ENCODE data around the gene PIK3R5. TPM values are rescaled to one million over a fixed set of nuclear protein-coding genes. Genes with fewer than 3 reads are reported as not detected.
A peak's percentile ranks its signal among the peaks of the same experiment; 100 is the strongest.
"Not testable (repeated sequence)": the region's sequence is repeated elsewhere in the genome, so short reads cannot be mapped to it uniquely, and the experiment has no call there.

PIK3R5 gene
- total RNA-seq, 1 donor from 2014 or later, result 46.8 TPM

DNA sequence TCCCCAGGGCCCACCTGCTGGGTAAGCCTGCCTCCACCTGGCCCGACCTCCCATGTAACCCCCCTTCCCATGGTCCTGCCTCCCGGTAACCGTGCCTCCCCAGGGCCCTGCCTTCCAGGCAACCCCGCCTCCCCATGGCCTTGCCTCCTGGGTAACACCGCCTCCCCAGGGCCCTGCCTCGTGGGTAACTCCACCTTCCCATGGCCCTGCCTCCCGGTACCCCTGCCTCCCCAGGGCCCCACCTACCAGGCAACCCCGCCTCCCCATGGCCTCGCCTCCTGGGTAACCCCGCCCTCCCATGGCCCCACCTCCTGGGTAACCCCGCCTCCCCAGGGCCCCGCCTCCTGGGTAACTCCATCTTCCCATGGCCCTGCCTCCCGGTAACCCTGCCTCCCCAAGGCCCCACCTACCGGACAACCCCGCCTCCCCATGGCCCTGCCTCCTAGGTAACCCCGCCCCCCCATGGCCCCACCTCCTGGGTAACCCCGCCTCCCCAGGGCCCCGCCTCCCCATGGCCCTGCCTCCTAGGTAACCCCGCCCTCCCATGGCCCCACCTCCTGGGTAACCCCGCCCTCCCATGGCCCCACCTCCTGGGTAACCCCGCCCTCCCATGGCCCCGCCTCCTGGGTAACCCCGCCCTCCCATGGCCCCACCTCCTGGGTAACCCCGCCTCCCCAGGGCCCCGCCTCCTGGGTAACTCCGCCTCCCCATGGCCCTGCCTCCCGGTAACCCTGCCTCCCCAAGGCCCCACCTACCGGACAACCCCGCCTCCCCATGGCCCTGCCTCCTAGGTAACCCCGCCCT lies 80.1 kb downstream of the PIK3R5 start:
- H3K4me3 Mint-ChIP-seq (ENCODE audit: low read depth); H3K27me3 Mint-ChIP-seq (ENCODE audit: low read depth); DNase-seq (ENCODE audit: low spot score); H3K9me3 Mint-ChIP-seq; H3K27ac Mint-ChIP-seq; intact Hi-C loops (cut with micrococcal nuclease); H3K4me1 Mint-ChIP-seq (ENCODE audit: low read depth): not testable (repeated sequence)
- peaks cover 67% of the 10 kb centered on the region for H3K36me3 Mint-ChIP-seq (ENCODE audit: low read depth)

DNA sequence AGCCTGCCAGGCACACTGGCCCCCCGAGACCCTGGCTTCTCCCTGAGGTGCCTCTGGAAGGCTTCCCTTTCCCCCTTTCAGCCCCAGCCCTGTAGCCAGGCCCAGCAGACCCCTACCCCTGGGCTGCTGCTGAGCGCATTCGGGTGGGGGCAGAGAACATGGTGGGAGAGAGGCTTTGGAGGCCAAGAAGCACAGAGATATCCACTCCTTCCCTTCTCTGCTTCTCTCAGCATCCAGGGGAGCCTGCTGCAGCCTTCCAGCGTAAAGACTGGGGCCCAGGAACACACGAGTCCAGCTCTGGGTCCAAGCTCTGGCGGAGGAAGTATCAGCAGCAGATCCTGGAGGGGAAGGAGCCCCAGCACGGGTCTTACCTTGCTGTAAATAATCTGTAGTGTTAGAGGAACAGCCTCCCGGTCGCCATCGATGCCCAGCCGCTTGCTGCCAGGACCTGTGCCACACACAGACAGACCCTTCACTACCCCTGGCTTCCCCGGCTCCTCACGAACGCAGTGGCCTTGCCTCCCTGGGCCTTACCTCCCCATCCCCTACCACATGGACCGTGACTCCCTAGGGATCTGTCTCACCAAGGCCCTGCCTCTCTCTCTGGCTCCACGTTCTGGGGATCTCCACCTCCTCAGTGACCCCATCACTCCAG lies 81.0 kb downstream of the PIK3R5 start:
- intact Hi-C loops (cut with micrococcal nuclease), result no loop called here
- Mint-ChIP-seq H3K27me3 (ENCODE audit: low read depth) (no peaks in the 10 kb centered on the region), H3K4me3 (ENCODE audit: low read depth) (no peak overlapping the region), H3K36me3 (ENCODE audit: low read depth) (peaks cover 64% of the 10 kb centered on the region), H3K27ac (no peak overlapping the region), H3K4me1 (ENCODE audit: low read depth) (peaks cover 2% of the 10 kb centered on the region), H3K9me3 (no peaks in the 10 kb centered on the region)
- DNase-seq (ENCODE audit: low spot score), result no peak

DNA sequence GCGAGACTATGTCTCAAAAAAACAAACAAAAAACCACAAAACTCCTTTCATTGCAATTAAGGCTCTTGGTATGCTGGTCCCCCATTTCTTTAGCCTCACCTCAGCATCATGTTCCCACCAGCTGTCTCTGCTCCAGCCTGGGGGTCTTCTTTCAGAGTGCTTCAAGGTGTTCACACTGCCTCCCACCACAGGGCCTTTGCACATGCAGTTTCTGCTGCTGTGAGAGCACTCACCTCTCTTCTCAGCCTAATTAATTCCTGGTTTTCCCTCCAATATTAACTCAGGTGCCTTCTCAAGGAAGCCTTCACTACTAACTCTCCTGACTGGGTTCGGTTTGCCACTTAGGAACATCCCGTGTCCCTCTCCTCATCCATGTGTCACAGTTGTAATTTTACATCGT lies 82.2 kb downstream of the PIK3R5 start:
- H3K4me1 Mint-ChIP-seq (ENCODE audit: low read depth), result peaks cover 2% of the 10 kb centered on the region
- intact Hi-C loops (cut with micrococcal nuclease), result no loop called here
- no peaks in the 10 kb centered on the region for H3K9me3 Mint-ChIP-seq
- peaks cover 57% of the 10 kb centered on the region for H3K36me3 Mint-ChIP-seq (ENCODE audit: low read depth)
- no peak for DNase-seq (ENCODE audit: low spot score)
- H3K27ac Mint-ChIP-seq, result no peak overlapping the region
- no peak overlapping the region for H3K4me3 Mint-ChIP-seq (ENCODE audit: low read depth)
- H3K27me3 Mint-ChIP-seq (ENCODE audit: low read depth), result no peaks in the 10 kb centered on the region

DNA sequence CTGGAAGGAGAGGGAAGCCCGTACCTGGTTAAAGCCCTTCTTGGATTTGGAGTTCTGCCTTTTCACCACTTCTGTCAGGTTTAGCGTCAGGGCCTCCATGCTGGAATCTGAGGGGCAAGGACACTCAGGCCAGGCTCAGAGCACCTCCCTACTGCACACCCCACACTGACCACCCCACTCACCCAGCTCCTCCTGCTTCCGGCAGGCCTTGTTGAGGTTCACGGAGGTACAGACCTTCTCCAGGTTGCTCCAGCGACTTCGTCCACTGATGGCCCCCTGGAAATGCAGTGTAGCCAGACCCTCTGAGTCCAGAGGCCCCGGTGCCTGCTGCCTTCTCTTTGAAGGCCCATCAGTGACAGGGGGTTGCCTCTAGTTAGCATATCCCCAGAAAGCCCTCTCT lies 83.9 kb downstream of the PIK3R5 start:
- Mint-ChIP-seq H3K4me1 (ENCODE audit: low read depth) (peaks cover 2% of the 10 kb centered on the region), H3K36me3 (ENCODE audit: low read depth) (peaks cover 59% of the 10 kb centered on the region), H3K4me3 (ENCODE audit: low read depth) (no peak overlapping the region), H3K9me3 (no peaks in the 10 kb centered on the region), H3K27ac (no peak overlapping the region), H3K27me3 (ENCODE audit: low read depth) (no peaks in the 10 kb centered on the region)
- intact Hi-C loops (cut with micrococcal nuclease), result no loop called here
- no peak for DNase-seq (ENCODE audit: low spot score)

DNA sequence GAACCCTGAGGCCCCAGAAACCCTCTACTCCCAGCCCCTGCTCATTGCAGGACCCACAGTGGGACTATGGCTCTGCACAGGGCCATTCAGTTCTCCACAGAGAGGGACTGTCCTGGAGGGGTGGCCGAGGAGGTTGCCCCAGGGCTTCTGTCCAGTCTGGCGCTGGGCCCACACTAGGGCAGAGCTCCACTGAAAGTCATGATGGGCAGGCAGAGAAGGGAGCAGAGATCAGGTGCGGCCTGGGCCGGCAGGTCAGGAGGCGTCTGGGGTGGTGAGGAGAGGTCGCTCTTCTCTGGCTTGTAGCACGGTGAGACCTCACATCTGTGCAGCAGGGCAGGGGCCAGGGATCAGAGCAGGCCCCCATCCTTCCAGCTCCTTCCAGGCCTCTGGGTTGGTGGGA lies 85.0 kb downstream of the PIK3R5 start:
- DNase-seq (ENCODE audit: low spot score), result no peak
- Mint-ChIP-seq H3K27ac (no peak overlapping the region), H3K27me3 (ENCODE audit: low read depth) (no peaks in the 10 kb centered on the region), H3K4me1 (ENCODE audit: low read depth) (peaks cover 2% of the 10 kb centered on the region), H3K36me3 (ENCODE audit: low read depth) (peaks cover 50% of the 10 kb centered on the region), H3K9me3 (no peaks in the 10 kb centered on the region), H3K4me3 (ENCODE audit: low read depth) (no peak overlapping the region)
- intact Hi-C loops (cut with micrococcal nuclease), result no loop called here

DNA sequence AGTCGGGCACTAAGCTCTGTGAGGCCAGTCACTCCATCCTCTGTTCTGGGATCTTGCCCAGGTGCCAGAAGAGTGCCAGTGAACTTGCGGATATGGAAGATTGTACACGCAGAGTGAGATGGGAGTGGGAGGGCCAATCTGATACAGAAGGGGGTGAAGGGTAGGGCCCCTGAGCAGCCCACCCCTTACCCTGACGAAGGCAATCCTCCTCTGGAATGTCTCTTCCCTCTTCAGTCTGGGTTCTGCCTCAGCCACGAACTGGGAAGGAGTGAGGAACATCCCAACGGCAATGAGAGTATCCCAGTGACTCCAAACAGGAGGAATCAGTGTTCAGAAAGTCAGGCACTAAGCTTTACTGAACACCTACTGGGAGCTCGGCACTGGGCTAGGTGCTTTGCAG lies 86.1 kb downstream of the PIK3R5 start:
- H3K27me3 Mint-ChIP-seq (ENCODE audit: low read depth), result no peaks in the 10 kb centered on the region
- H3K4me1 Mint-ChIP-seq (ENCODE audit: low read depth), result peaks cover 2% of the 10 kb centered on the region
- intact Hi-C loops (cut with micrococcal nuclease), result no loop called here
- DNase-seq (ENCODE audit: low spot score), result no peak
- no peaks in the 10 kb centered on the region for H3K9me3 Mint-ChIP-seq
- peaks cover 47% of the 10 kb centered on the region for H3K36me3 Mint-ChIP-seq (ENCODE audit: low read depth)
- no peak overlapping the region for H3K4me3 Mint-ChIP-seq (ENCODE audit: low read depth)
- no peak overlapping the region for H3K27ac Mint-ChIP-seq

DNA sequence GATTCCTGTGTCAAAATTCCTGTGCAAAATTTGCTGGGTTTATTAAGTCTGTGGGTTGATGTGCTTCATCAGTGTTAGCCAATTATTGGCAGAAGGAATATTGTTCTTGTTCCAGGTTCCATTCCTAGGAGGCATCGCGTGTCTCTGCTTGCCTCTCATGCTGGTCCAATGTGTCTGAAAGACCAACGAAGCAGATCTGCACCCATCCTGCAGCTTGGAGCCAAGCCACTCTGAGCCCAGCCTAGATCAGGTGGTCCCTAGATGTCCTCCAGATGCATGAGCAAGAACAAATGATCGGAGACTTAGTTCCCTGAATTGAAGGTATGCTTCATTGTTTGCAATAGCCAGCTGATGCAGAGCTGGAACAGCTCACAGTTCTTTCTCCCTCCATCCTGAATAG lies 87.5 kb downstream of the PIK3R5 start:
- H3K36me3 Mint-ChIP-seq (ENCODE audit: low read depth), result peaks cover 35% of the 10 kb centered on the region
- H3K27ac Mint-ChIP-seq, result peak overlapping the region; percentile 5
- H3K27me3 Mint-ChIP-seq (ENCODE audit: low read depth), result no peaks in the 10 kb centered on the region
- no peaks in the 10 kb centered on the region for H3K9me3 Mint-ChIP-seq
- intact Hi-C loops (cut with micrococcal nuclease), result no loop called here
- DNase-seq (ENCODE audit: low spot score), result no peak
- H3K4me3 Mint-ChIP-seq (ENCODE audit: low read depth), result no peak overlapping the region
- peaks cover 4% of the 10 kb centered on the region for H3K4me1 Mint-ChIP-seq (ENCODE audit: low read depth)

DNA sequence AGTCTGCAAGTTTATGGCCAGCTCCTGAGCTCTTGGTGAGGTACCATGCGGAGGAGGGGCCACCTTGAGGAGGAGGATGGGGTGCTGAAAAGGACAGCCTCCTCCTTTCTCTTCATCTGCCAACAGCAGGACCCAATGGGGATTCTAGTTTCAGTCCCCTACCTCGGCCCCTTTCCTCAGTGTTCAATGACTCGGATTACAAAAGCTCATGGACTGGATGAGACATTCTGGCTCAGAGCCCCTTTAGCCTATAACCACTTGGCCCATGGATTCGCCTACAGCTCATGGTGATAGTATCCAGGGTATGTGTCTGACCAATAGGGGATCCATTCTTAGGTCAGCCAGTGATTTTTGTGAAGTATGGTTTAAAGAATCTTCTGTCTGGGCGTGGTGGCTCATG lies 89.5 kb downstream of the PIK3R5 start:
- intact Hi-C loops (cut with micrococcal nuclease), result no loop called here
- Mint-ChIP-seq H3K36me3 (ENCODE audit: low read depth) (peaks cover 21% of the 10 kb centered on the region), H3K9me3 (no peaks in the 10 kb centered on the region), H3K27ac (no peak overlapping the region), H3K4me3 (ENCODE audit: low read depth) (no peak overlapping the region), H3K27me3 (ENCODE audit: low read depth) (no peaks in the 10 kb centered on the region), H3K4me1 (ENCODE audit: low read depth) (peaks cover 6% of the 10 kb centered on the region)
- no peak for DNase-seq (ENCODE audit: low spot score)

DNA sequence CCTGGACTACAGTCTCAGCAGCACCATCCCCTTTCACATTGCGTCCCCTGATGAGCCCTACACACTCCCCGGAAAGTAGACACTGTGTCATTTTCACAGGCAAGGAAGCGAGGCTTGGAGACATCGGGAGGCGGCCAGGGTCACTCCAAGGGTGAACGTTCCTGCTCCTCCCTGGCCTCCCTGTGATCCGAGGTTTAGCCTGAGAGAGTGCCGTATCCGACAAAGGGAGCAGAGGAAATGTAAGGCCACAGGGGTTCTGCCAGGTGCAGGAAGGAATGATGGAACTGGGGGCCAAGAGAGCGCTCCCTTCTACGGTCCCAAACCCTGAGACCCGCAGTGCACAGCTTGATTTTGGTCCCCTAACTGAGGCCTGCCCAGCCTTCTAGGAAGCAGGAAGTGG lies 90.1 kb downstream of the PIK3R5 start:
- H3K27me3 Mint-ChIP-seq (ENCODE audit: low read depth), result no peaks in the 10 kb centered on the region
- H3K4me3 Mint-ChIP-seq (ENCODE audit: low read depth), result no peak overlapping the region
- H3K4me1 Mint-ChIP-seq (ENCODE audit: low read depth), result peaks cover 5% of the 10 kb centered on the region
- intact Hi-C loops (cut with micrococcal nuclease), result no loop called here
- H3K9me3 Mint-ChIP-seq, result no peaks in the 10 kb centered on the region
- H3K27ac Mint-ChIP-seq, result no peak overlapping the region
- no peak for DNase-seq (ENCODE audit: low spot score)
- peaks cover 17% of the 10 kb centered on the region for H3K36me3 Mint-ChIP-seq (ENCODE audit: low read depth)

DNA sequence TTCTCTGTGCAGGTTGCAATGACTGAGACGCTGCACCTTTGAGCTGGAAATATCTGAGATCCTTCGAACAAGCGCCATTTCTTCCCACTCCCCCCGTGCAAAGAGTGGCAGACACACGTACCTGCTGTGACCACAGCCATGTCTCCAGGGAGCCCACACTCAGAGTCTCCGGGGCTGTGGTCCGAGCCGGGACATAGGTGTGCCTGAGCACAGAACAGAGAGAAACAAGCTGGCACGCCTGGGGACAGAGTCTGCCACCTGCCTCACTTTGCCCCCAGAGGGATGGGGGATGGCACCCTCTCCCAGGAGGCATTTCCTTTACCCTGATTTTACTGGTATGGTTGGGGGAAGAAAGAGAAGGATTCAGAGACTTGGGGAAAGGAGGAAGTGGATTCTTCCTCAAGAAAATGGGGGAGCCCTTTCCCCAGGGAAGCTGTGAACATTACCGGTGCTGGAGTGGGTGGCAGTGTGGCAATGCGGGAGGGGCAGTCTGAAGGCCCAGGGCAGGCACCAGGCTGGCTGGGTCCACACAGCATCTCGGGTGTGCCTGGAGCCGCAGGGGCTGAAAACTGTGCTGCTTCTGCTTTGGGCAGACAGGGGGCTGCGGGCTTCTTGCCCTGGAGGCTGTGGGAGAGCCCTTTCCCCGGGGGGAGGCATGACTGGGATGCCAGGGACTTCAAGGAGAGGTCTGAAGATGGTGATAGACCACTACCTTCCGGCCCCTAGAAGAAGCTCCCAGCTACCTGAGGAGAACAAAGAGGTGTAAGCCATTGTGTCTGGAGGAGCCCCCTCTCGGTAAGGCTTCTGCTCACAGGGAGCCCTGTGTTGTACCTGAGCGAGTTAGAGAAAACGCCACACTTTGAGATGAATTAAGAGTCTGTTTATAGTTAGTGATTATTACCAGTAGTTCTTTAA lies 91.4 kb downstream of the PIK3R5 start:
- H3K4me1 Mint-ChIP-seq (ENCODE audit: low read depth), result peaks cover 8% of the 10 kb centered on the region
- intact Hi-C loops (cut with micrococcal nuclease), result no loop called here
- H3K4me3 Mint-ChIP-seq (ENCODE audit: low read depth), result no peak overlapping the region
- H3K27ac Mint-ChIP-seq, result no peak overlapping the region
- H3K9me3 Mint-ChIP-seq, result no peaks in the 10 kb centered on the region
- no peak for DNase-seq (ENCODE audit: low spot score)
- H3K27me3 Mint-ChIP-seq (ENCODE audit: low read depth), result no peaks in the 10 kb centered on the region
- H3K36me3 Mint-ChIP-seq (ENCODE audit: low read depth), result peaks cover 13% of the 10 kb centered on the region

DNA sequence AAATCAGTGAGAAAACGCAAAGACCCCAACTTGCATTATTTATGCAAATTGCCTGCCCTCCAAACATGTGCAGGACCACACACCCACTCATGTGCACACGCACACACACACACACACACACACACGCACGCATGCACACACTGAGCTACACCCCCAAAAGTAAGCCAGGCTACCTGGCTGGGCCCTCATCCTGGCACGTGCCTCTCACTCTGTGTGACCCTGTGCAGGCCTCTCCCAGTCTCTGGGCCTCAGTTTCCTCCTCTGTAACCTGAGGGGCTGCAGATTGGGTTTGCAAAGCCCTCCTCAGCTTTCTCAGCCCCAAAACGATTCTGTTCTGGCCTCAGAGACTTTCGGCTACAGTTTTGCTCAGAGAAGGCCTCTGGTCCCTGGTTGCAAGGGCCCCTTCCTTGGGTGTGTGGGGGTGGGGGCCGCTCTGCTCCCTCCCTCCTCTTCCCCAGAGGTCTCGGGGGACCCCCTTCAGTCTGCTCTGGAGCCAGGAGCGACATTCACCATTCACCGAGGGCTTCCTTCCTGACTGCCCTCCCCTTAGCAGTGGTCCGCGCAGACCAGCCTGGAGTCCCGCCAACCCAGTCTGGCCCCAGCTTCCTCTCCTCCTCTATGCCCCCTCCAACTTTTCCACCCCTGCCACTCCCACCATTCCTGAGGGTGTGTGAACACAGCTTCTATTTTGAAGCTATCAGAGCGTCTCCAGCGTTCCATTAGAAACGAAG lies 92.6 kb downstream of the PIK3R5 start:
- peaks cover 20% of the 10 kb centered on the region for H3K4me1 Mint-ChIP-seq (ENCODE audit: low read depth)
- H3K27ac Mint-ChIP-seq, result no peak overlapping the region
- intact Hi-C loops (cut with micrococcal nuclease), result no loop called here
- no peaks in the 10 kb centered on the region for H3K9me3 Mint-ChIP-seq
- no peaks in the 10 kb centered on the region for H3K27me3 Mint-ChIP-seq (ENCODE audit: low read depth)
- no peak for DNase-seq (ENCODE audit: low spot score)
- H3K4me3 Mint-ChIP-seq (ENCODE audit: low read depth), result no peak overlapping the region
- peaks cover 7% of the 10 kb centered on the region for H3K36me3 Mint-ChIP-seq (ENCODE audit: low read depth)

DNA sequence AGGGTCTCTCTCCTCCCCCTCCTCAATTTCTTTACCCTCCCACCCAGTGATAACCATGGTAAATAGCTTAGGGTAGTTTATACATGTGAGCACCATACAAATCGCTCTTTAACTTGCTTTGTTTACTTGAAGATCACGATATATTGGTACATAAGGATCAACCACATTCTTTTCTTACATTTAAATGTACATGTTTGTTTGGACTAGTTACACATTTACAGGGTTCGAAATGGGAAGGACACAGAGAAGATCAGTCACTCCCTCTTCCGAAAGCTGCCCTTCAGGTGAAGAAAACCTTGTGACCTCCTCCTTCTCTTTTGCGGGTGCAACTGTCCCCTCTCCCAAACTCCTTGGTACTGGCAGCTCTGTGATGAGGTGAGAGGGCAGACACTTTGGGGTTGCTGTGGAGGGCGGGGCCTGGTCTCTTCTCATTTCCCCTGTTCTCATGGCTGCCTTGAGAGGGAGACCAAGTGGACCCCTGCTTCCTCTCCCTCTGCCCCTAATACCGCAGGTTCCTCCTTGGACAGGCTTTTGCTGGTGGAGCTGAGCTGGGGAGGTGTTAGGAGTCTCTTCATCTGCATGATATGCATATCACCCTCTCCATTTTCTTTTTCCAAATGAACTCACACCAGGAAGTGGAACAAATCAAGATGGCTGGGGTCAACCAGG lies 93.3 kb downstream of the PIK3R5 start:
- intact Hi-C loops (cut with micrococcal nuclease), result no loop called here
- DNase-seq (ENCODE audit: low spot score), result no peak
- H3K27me3 Mint-ChIP-seq (ENCODE audit: low read depth), result no peaks in the 10 kb centered on the region
- H3K4me3 Mint-ChIP-seq (ENCODE audit: low read depth), result no peak overlapping the region
- H3K9me3 Mint-ChIP-seq, result no peaks in the 10 kb centered on the region
- H3K36me3 Mint-ChIP-seq (ENCODE audit: low read depth), result no peaks in the 10 kb centered on the region
- no peak overlapping the region for H3K27ac Mint-ChIP-seq
- H3K4me1 Mint-ChIP-seq (ENCODE audit: low read depth), result peaks cover 26% of the 10 kb centered on the region
